Liver (tissue), 3 donors: Measurements from ENCODE around the gene TUBA8.

Experiments used
- SP1 ChIP-seq: IDR thresholded peaks from 2 replicates; pipeline ENCODE4 v1.6.1; 2018; ENCODE audit warnings: antibody characterized with exemption, mild to moderate bottlenecking
- TF ChIP-seq, protein P1 (sequence below): fragments of 150-350 bp; IDR thresholded peaks from 2 replicates; pipeline ENCODE4 v1.5.1; 2017; ENCODE audit warnings: improper control_type of control experiment, low read depth, low read length; ENCODE audit not compliant: missing input control
- TF ChIP-seq, protein P2 (sequence below): IDR thresholded peaks from 2 replicates; pipeline ENCODE4 v1.6.1; 2016; ENCODE audit warnings: antibody characterized with exemption, mild to moderate bottlenecking
- donor health status: healthy.
- donor health status: healthy.

DNA sequence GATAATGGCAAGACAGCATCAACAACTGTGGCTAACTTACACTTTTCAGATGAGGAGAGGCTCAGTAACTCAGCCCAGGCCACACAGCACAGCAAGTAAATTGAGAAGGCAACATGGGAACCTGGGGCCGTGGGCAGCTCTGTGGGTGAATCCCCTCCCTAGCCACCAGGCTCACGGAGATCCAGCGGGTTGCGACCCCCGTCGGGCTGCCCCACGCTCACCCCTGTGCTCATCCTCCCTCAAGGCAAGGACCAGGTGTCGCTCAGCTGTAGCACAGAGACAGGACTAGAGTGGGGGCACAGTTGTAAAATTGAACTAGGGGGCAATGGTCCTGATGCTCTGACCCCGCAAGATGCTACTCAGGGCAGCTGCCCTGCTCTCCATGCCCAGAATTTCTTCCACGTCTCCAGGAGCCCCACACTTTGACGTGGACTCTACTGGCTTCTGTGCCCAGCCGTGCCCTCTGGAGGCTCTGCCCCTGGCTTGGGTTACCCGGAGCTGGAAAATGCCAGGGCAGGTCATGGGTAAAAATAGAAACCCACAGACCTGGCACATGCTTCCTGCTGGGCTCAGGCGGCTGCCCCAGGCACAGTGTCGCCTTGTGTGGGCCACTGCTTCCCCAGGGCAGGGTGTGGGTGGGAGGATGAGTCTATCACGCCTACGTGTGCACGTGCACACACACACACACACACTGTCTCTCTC, 9.0 kb downstream of the TUBA8 start:
- TF ChIP-seq, protein P1, sequence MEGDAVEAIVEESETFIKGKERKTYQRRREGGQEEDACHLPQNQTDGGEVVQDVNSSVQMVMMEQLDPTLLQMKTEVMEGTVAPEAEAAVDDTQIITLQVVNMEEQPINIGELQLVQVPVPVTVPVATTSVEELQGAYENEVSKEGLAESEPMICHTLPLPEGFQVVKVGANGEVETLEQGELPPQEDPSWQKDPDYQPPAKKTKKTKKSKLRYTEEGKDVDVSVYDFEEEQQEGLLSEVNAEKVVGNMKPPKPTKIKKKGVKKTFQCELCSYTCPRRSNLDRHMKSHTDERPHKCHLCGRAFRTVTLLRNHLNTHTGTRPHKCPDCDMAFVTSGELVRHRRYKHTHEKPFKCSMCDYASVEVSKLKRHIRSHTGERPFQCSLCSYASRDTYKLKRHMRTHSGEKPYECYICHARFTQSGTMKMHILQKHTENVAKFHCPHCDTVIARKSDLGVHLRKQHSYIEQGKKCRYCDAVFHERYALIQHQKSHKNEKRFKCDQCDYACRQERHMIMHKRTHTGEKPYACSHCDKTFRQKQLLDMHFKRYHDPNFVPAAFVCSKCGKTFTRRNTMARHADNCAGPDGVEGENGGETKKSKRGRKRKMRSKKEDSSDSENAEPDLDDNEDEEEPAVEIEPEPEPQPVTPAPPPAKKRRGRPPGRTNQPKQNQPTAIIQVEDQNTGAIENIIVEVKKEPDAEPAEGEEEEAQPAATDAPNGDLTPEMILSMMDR: no peak
- TF ChIP-seq SP1: no peak
- TF ChIP-seq, protein P2, sequence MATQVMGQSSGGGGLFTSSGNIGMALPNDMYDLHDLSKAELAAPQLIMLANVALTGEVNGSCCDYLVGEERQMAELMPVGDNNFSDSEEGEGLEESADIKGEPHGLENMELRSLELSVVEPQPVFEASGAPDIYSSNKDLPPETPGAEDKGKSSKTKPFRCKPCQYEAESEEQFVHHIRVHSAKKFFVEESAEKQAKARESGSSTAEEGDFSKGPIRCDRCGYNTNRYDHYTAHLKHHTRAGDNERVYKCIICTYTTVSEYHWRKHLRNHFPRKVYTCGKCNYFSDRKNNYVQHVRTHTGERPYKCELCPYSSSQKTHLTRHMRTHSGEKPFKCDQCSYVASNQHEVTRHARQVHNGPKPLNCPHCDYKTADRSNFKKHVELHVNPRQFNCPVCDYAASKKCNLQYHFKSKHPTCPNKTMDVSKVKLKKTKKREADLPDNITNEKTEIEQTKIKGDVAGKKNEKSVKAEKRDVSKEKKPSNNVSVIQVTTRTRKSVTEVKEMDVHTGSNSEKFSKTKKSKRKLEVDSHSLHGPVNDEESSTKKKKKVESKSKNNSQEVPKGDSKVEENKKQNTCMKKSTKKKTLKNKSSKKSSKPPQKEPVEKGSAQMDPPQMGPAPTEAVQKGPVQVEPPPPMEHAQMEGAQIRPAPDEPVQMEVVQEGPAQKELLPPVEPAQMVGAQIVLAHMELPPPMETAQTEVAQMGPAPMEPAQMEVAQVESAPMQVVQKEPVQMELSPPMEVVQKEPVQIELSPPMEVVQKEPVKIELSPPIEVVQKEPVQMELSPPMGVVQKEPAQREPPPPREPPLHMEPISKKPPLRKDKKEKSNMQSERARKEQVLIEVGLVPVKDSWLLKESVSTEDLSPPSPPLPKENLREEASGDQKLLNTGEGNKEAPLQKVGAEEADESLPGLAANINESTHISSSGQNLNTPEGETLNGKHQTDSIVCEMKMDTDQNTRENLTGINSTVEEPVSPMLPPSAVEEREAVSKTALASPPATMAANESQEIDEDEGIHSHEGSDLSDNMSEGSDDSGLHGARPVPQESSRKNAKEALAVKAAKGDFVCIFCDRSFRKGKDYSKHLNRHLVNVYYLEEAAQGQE: no peak
